Hepatocyte (in vitro differentiated cells): ENCODE measurements around the gene CDC45. TPM values are rescaled to one million over a fixed set of nuclear protein-coding genes. Genes with fewer than 3 reads are reported as not detected.

Experiments used
- DNase-seq: peaks from one replicate; pipeline ENCODE4 v3.0.0-alpha.2; 2016; ENCODE audit warnings: low spot score
- H2AFZ ChIP-seq: fragments of 200-600 bp; sonication (generic); 2 replicates; pipeline ENCODE4 v1.6.0; 2016; ENCODE audit warnings: antibody characterized with exemption, mild to moderate bottlenecking
- H3K27ac ChIP-seq: fragments of 200-600 bp; sonication (generic); 2 replicates; pipeline ENCODE4 v1.5.1; 2016; ENCODE audit warnings: mild to moderate bottlenecking
- H3K27me3 ChIP-seq: fragments of 200-600 bp; sonication (generic); 2 replicates; pipeline ENCODE4 v1.6.1; 2016
- H3K36me3 ChIP-seq: fragments of 200-600 bp; sonication (generic); replicated peaks from 2 replicates; pipeline ENCODE4 v1.5.1; 2016; ENCODE audit warnings: low read depth; ENCODE audit not compliant: insufficient read depth
- H3K4me1 ChIP-seq: fragments of 200-600 bp; sonication (generic); 2 replicates; pipeline ENCODE4 v1.5.1; 2016; ENCODE audit warnings: mild to moderate bottlenecking, moderate library complexity; ENCODE audit not compliant: insufficient read depth
- H3K4me2 ChIP-seq: fragments of 200-600 bp; sonication (generic); 2 replicates; pipeline ENCODE4 v1.6.0; 2016
- H3K4me3 ChIP-seq: fragments of 200-600 bp; sonication (generic); 2 replicates; pipeline ENCODE4 v1.5.1; 2016; ENCODE audit warnings: mild to moderate bottlenecking
- H3K79me2 ChIP-seq: fragments of 200-600 bp; sonication (generic); 2 replicates; pipeline ENCODE4 v1.6.0; 2017; ENCODE audit warnings: mild to moderate bottlenecking
- H3K9me2 ChIP-seq: fragments of 200-600 bp; sonication (generic); replicated peaks from 2 replicates; pipeline ENCODE4 v1.6.0; 2017; ENCODE audit warnings: mild to moderate bottlenecking; ENCODE audit not compliant: insufficient read depth
- H3K9me3 ChIP-seq: fragments of 200-600 bp; sonication (generic); 2 replicates; pipeline ENCODE4 v1.5.1; 2016; ENCODE audit warnings: low read depth, mild to moderate bottlenecking
- H4K20me1 ChIP-seq: fragments of 200-600 bp; sonication (generic); 2 replicates; pipeline ENCODE4 v1.6.0; 2016; ENCODE audit warnings: mild to moderate bottlenecking; ENCODE audit not compliant: insufficient read depth, poor library complexity, severe bottlenecking
- CTCF ChIP-seq: fragments of 200-600 bp; sonication (generic); IDR thresholded peaks from 2 replicates; pipeline ENCODE4 v1.5.1; 2016; ENCODE audit warnings: antibody characterized with exemption, mild to moderate bottlenecking; ENCODE audit not compliant: poor library complexity
- EZH2 ChIP-seq: fragments of 200-600 bp; sonication (generic); IDR thresholded peaks from 2 replicates; pipeline ENCODE4 v1.6.1; 2016; ENCODE audit warnings: antibody characterized with exemption, mild to moderate bottlenecking, borderline replicate concordance
- EZH2phosphoT487 ChIP-seq: fragments of 200-600 bp; sonication (generic); IDR thresholded peaks from one replicate; pipeline ENCODE4 v1.6.1; 2018; ENCODE audit warnings: antibody characterized with exemption, mild to moderate bottlenecking, low read depth, moderate library complexity; ENCODE audit not compliant: unreplicated experiment, severe bottlenecking
- WGBS: methylation state at CpG from one replicate; pipeline ENCODE4 v1.1.6; 2016; ENCODE audit warnings: low lambda C conversion rate; ENCODE audit errors: missing lambda C conversion rate; 5-methylcytosine and 5-hydroxymethylcytosine counted together
- polyA plus RNA-seq: library from polyadenylated mRNA; unstranded; fragments of >200 nt; fragmentation: Nextera tagmentation; extraction: Ambion mirVana; gene quantifications from 2 replicates; pipeline ENCODE4 v1.2.1, GENCODE V29; 2016
- total RNA-seq: library from RNA; depleted of rRNA; stranded (reverse); fragments of >200 nt; gene quantifications from 2 replicates; pipeline ENCODE4 v1.2.3, GENCODE V29; 2014

The CDC45 gene
- total and polyA plus RNA-seq, 2 experiments from 2014 or later, result 3.5 to 6.5 TPM

GRCh38 chr22:19525666-19526065, 45.9 kb downstream of the CDC45 start:
- Histone ChIP-seq H3K9me2 (no peaks in the 10 kb centered on the region), H3K4me2 (no peak overlapping the region), H2AFZ (no peak overlapping the region), H3K27me3 (peaks cover 56% of the 10 kb centered on the region), H3K4me3 (no peak overlapping the region), H3K79me2 (no peaks in the 10 kb centered on the region), H3K4me1 (peaks cover 13% of the 10 kb centered on the region), H3K27ac (no peak overlapping the region), H4K20me1 (no peaks in the 10 kb centered on the region), H3K36me3 (no peaks in the 10 kb centered on the region), H3K9me3 (no peaks in the 10 kb centered on the region)
- WGBS, result 62% methylated on average over 3 of the region's 3 CpGs
- TF ChIP-seq EZH2, result no peak
- TF ChIP-seq EZH2phosphoT487, result no peak
- TF ChIP-seq CTCF, result no peak
- no peak for DNase-seq

GRCh38 chr22:19526076-19526701, 46.5 kb downstream of the CDC45 start:
- no peak overlapping the region for H3K27ac ChIP-seq

GRCh38 chr22:19526702-19527111, 47.0 kb downstream of the CDC45 start:
- Histone ChIP-seq H3K9me2 (no peaks in the 10 kb centered on the region), H3K27ac (no peak overlapping the region), H3K36me3 (no peaks in the 10 kb centered on the region), H2AFZ (no peak overlapping the region), H4K20me1 (no peaks in the 10 kb centered on the region), H3K9me3 (no peaks in the 10 kb centered on the region), H3K27me3 (peaks cover 57% of the 10 kb centered on the region), H3K79me2 (no peaks in the 10 kb centered on the region), H3K4me1 (peaks cover 13% of the 10 kb centered on the region), H3K4me2 (no peak overlapping the region), H3K4me3 (no peak overlapping the region)
- DNase-seq, result no peak
- WGBS, result 85% methylated on average over 7 of the region's 7 CpGs
- no peak for TF ChIP-seq EZH2phosphoT487
- TF ChIP-seq EZH2, result no peak
- TF ChIP-seq CTCF, result no peak

More at GRCh38 chr22:19526076-19526701, 46.5 kb downstream of the CDC45 start:
- H2AFZ ChIP-seq, result no peak overlapping the region
- WGBS, result 96% methylated on average over 11 of the region's 11 CpGs
- TF ChIP-seq EZH2phosphoT487 (no peak), CTCF (no peak), EZH2 (no peak)
- DNase-seq, result no peak
- no peaks in the 10 kb centered on the region for H3K9me2 ChIP-seq
- no peaks in the 10 kb centered on the region for H3K79me2 ChIP-seq
- no peaks in the 10 kb centered on the region for H3K9me3 ChIP-seq
- H3K36me3 ChIP-seq, result no peaks in the 10 kb centered on the region
- peaks cover 58% of the 10 kb centered on the region for H3K27me3 ChIP-seq
- no peak overlapping the region for H3K4me2 ChIP-seq
- peaks cover 13% of the 10 kb centered on the region for H3K4me1 ChIP-seq
- no peaks in the 10 kb centered on the region for H4K20me1 ChIP-seq
- H3K4me3 ChIP-seq, result no peak overlapping the region
